Breast epithelium (tissue), 4 donors: ENCODE results near the gene FAM47E. TPM values are rescaled to one million over a fixed set of nuclear protein-coding genes. Genes with fewer than 3 reads are reported as not detected.

Source experiments
- DNase-seq, 2 donors: peaks; one replicate each; pipeline ENCODE4 v3.0.0-alpha.2; 2019; ENCODE audit warnings: low spot score in 2 of 2
- H3K27ac ChIP-seq, 2 donors: fragments of 200-600 bp; sonication (generic) in 1 of 2; one replicate each; pipeline ENCODE4 v1.5.1; 2016 to 2019; ENCODE audit warnings: mild to moderate bottlenecking in 1 of 2
- H3K27me3 ChIP-seq, 2 donors: fragments of 200-600 bp; sonication (generic) in 1 of 2; one replicate each; pipeline versions ENCODE4 v1.5.1 to v1.6.0; 2017 to 2019; ENCODE audit warnings: control low read depth in 1 of 2, mild to moderate bottlenecking in 1 of 2
- H3K36me3 ChIP-seq: fragments of 200-600 bp; one replicate; pipeline ENCODE4 v1.5.1; 2019
- H3K4me1 ChIP-seq, 2 donors: fragments of 200-600 bp; sonication (generic); one replicate each; pipeline ENCODE4 v1.5.1; 2016 to 2019; ENCODE audit warnings: control low read depth in 1 of 2
- H3K4me3 ChIP-seq, 3 donors: fragments of 200-600 bp; sonication (generic); 1 replicate in 2 of 3; 2 replicates in 1 of 3; pipeline ENCODE4 v1.5.1; 2016 to 2019; ENCODE audit warnings: mild to moderate bottlenecking in 3 of 3, moderate library complexity in 2 of 3
- H3K9me3 ChIP-seq, 2 donors: fragments of 200-600 bp; sonication (generic) in 1 of 2; one replicate each; pipeline ENCODE4 v1.5.1; 2016 to 2019; ENCODE audit warnings: control low read depth in 1 of 2
- POLR2A ChIP-seq: fragments of 450-650 bp; IDR thresholded peaks from one replicate; pipeline ENCODE4 v1.6.1; 2016; ENCODE audit warnings: antibody characterized with exemption, mild to moderate bottlenecking, moderate library complexity
- POLR2AphosphoS5 ChIP-seq, 3 donors: sonication (generic); formaldehyde crosslinking; IDR thresholded peaks; one replicate each; pipeline ENCODE4 v1.6.1; 2017; ENCODE audit warnings: antibody characterized with exemption in 3 of 3
- intact Hi-C: fragments of 100-400 bp; cut with DNase I; formaldehyde crosslinking; loops from one replicate; pipeline ENCODE4 v1.15.1; 2023; ENCODE audit warnings: low total_unique reads
- total RNA-seq, 3 donors: library from RNA; depleted of rRNA; stranded (reverse); fragments of >200 nt; gene quantifications; one replicate each; pipeline ENCODE4 v1.1.0, GENCODE V29; 2016
- TF ChIP-seq, protein P1 (sequence below), 3 donors: fragments of 450-650 bp; IDR thresholded peaks; one replicate each; pipeline ENCODE4 v1.5.1; 2016 to 2017; ENCODE audit warnings: antibody characterized with exemption in 3 of 3, mild to moderate bottlenecking in 3 of 3, moderate library complexity in 3 of 3

Gene FAM47E
- total RNA-seq, 3 donors from 2014 or later, result 6.1 to 17.9 (median 9.5) TPM

DNA sequence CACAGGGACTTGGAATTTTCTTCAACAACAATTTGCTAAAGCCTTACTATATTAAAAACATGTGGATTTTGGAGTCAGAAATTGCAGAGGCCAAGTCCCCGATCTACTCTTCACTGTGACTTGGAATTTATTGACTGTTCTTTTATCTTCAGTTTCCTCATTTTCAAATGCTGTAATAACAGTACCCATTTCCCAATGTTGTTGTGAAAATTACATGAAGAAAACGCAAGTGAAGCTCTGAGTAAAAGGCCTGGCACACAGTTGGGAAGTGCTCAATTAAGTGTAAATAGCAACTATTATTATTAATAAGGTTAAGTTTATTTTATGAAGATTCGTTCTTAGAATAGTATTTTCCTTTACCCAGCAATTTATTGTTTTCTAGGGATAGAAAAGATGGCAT, 70.7 kb downstream of the FAM47E start:
- no peak for DNase-seq
- TF ChIP-seq, protein P1, sequence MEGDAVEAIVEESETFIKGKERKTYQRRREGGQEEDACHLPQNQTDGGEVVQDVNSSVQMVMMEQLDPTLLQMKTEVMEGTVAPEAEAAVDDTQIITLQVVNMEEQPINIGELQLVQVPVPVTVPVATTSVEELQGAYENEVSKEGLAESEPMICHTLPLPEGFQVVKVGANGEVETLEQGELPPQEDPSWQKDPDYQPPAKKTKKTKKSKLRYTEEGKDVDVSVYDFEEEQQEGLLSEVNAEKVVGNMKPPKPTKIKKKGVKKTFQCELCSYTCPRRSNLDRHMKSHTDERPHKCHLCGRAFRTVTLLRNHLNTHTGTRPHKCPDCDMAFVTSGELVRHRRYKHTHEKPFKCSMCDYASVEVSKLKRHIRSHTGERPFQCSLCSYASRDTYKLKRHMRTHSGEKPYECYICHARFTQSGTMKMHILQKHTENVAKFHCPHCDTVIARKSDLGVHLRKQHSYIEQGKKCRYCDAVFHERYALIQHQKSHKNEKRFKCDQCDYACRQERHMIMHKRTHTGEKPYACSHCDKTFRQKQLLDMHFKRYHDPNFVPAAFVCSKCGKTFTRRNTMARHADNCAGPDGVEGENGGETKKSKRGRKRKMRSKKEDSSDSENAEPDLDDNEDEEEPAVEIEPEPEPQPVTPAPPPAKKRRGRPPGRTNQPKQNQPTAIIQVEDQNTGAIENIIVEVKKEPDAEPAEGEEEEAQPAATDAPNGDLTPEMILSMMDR (IDR thresholded peaks at IDR 0.05), result no peak
- TF ChIP-seq POLR2A, result no peak
- no peak for TF ChIP-seq POLR2AphosphoS5 (IDR thresholded peaks at IDR 0.05)
- no peak overlapping the region for H3K27ac ChIP-seq
- peaks cover 0 to 12% of the 10 kb centered on the region in 2 donors for H3K9me3 ChIP-seq
- no peaks in the 10 kb centered on the region for H3K36me3 ChIP-seq
- intact Hi-C loops, result no loop called here
- no peaks in the 10 kb centered on the region for H3K27me3 ChIP-seq
- H3K4me1 ChIP-seq, result no peaks in the 10 kb centered on the region
- no peak overlapping the region for H3K4me3 ChIP-seq

DNA sequence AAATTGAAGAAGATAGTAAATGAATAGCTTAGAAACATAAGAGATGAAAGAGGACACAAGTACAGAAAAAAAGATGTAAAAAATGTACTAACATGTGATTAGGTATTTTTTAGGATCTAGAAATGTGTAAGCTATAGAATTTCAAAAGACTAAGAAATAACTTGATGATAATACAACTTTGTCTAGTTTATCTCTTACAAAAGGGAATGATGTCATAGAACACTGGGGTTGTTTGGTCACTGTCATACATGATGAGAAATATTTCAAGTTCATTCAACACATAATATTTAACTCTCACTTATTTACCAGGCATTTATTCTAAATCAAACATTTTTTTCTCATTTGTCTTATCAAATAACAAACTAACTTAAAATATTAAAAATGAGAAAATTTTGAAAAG, 73.6 kb downstream of the FAM47E start:
- no peak for DNase-seq
- no peak overlapping the region for H3K27ac ChIP-seq
- intact Hi-C loops, result no loop called here
- H3K9me3 ChIP-seq, result peaks cover 0 to 12% of the 10 kb centered on the region in 2 donors
- no peak overlapping the region for H3K4me3 ChIP-seq
- H3K27me3 ChIP-seq, result no peaks in the 10 kb centered on the region
- no peaks in the 10 kb centered on the region for H3K36me3 ChIP-seq
- no peaks in the 10 kb centered on the region for H3K4me1 ChIP-seq
- TF ChIP-seq POLR2A, result no peak
- TF ChIP-seq POLR2AphosphoS5 (IDR thresholded peaks at IDR 0.05), result no peak
- TF ChIP-seq, protein P1 (IDR thresholded peaks at IDR 0.05), result no peak

DNA sequence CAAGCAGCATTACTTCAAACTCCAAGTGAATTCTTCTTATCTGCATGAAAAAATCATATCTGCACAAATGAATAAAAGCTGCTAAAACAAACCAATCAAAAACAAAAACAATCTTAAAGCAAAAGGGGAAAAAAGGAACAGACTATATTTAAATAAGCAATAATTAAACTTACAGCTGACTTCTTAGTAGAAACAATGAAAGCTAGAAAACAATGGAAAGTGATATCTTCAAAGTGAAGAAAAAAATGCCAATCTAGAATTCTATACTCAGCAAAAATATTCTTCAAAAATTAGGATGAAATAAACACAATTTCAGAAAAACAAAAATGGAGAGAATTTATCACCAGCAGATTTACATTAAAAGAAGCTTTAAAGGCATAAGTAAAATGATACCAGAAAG, 75.0 kb downstream of the FAM47E start:
- TF ChIP-seq, protein P1 (IDR thresholded peaks at IDR 0.05), result no peak
- no peak for TF ChIP-seq POLR2A
- no peak for TF ChIP-seq POLR2AphosphoS5 (IDR thresholded peaks at IDR 0.05)
- DNase-seq, result no peak
- Histone ChIP-seq H3K27ac (no peak overlapping the region), H3K4me3 (no peak overlapping the region), H3K9me3 (peaks cover 0 to 12% of the 10 kb centered on the region in 2 donors), H3K4me1 (no peaks in the 10 kb centered on the region), H3K27me3 (no peaks in the 10 kb centered on the region), H3K36me3 (no peaks in the 10 kb centered on the region)
- intact Hi-C loops, result no loop called here

Other genes starting within 250 kb of the FAM47E start
- 1 to 10 TPM in 2 of 3 donors, not detected in 1; 2.3 to 2.7 TPM for gene CXCL9, start 244.2 kb upstream of the FAM47E start, total RNA-seq
- gene CXCL10, start 228.2 kb upstream of the FAM47E start, total RNA-seq, result 1 to 10 TPM in 1 of 3 donors, not detected in 2; 1.2 TPM
- not detected for gene CXCL11, start 215.7 kb upstream of the FAM47E start, total RNA-seq
- gene ART3, start 177.0 kb upstream of the FAM47E start, total RNA-seq, result not detected
- gene NUP54, start 103.3 kb upstream of the FAM47E start, total RNA-seq, result 10 to 100 TPM; 46.6 to 70.5 (median 56.7) TPM
- 100 to 1,000 TPM; 148 to 231 (median 160) TPM for gene SCARB2, start 37.9 kb upstream of the FAM47E start, total RNA-seq
- gene STBD1, start 55.0 kb downstream of the FAM47E start, total RNA-seq, result 10 to 100 TPM in 1 of 3 donors, 1 to 10 TPM in 2; 7.3 to 24.0 (median 8.8) TPM
- gene CCDC158, start 169.4 kb downstream of the FAM47E start, total RNA-seq, result 1 to 10 TPM; 1.3 to 5.4 (median 4.3) TPM
- 100 to 1,000 TPM in 2 of 3 donors, under 1 TPM in 1; 0.32 to 145 (median 100) TPM for gene SHROOM3, start 183.5 kb downstream of the FAM47E start, total RNA-seq